Upper lobe of left lung (tissue), 6 donors: ENCODE data around the gene ZNF488. TPM values are rescaled to one million over a fixed set of nuclear protein-coding genes. Genes with fewer than 3 reads are reported as not detected.
A peak's percentile ranks its signal among the peaks of the same experiment; 100 is the strongest.

Source experiments
- ATAC-seq, 2 donors: fragments of 200-7000 bp; cut with Tn5 transposase; one replicate each; pipeline ENCODE4 v1.9.1; 2022; ENCODE audit warnings: mild to moderate bottlenecking in 2 of 2, moderate library complexity in 2 of 2; ENCODE audit not compliant: low FRiP score in 2 of 2
- DNase-seq, 2 donors: peaks; one replicate each; pipeline ENCODE4 v3.0.0-alpha.2; 2019 to 2020
- H3K27ac ChIP-seq, 4 donors: fragments of 200-600 bp; sonication (generic); one replicate each; pipeline ENCODE4 v1.5.1; 2016 to 2019
- H3K27me3 ChIP-seq, 4 donors: fragments of 200-600 bp; sonication (generic); one replicate each; pipeline ENCODE4 v1.5.1; 2017 to 2019
- H3K36me3 ChIP-seq, 4 donors: fragments of 200-600 bp; sonication (generic); one replicate each; pipeline ENCODE4 v1.5.1; 2016 to 2019
- H3K4me1 ChIP-seq, 4 donors: fragments of 200-600 bp; sonication (generic); one replicate each; pipeline ENCODE4 v1.5.1; 2018 to 2019
- H3K4me3 ChIP-seq, 4 donors: fragments of 200-600 bp; sonication (generic); one replicate each; pipeline ENCODE4 v1.5.1; 2017 to 2019; ENCODE audit warnings: mild to moderate bottlenecking in 2 of 4, moderate library complexity in 1 of 4
- H3K9me3 ChIP-seq, 4 donors: fragments of 200-600 bp; sonication (generic); one replicate each; pipeline ENCODE4 v1.5.1; 2018 to 2019
- EP300 ChIP-seq, 4 donors: sonication (generic); formaldehyde crosslinking; IDR thresholded peaks; one replicate each; pipeline ENCODE4 v1.5.1; 2017; ENCODE audit warnings: antibody characterized with exemption in 4 of 4, control low read depth in 2 of 4
- POLR2A ChIP-seq, 4 donors: fragments of 450-650 bp; IDR thresholded peaks; one replicate each; pipeline ENCODE4 v1.5.1; 2016 to 2017; ENCODE audit warnings: antibody characterized with exemption in 4 of 4, mild to moderate bottlenecking in 2 of 4
- POLR2AphosphoS5 ChIP-seq, 2 donors: sonication (generic); formaldehyde crosslinking; IDR thresholded peaks; one replicate each; pipeline ENCODE4 v1.5.1; 2017; ENCODE audit warnings: antibody characterized with exemption in 2 of 2
- WGBS, 2 donors: methylation state at CpG; one replicate each; pipeline ENCODE4 v1.1.5; 2017 to 2018; 5-methylcytosine and 5-hydroxymethylcytosine counted together
- total RNA-seq, 6 donors: library from RNA; depleted of rRNA in 4 of 6; stranded (reverse); fragments of >200 nt in 4 of 6; gene quantifications; one replicate each; pipeline versions ENCODE4 v1.1.0 to v1.2.1, GENCODE V29; 2016 to 2021
- TF ChIP-seq, protein P1 (sequence below), 6 experiments: fragments of 450-650 bp in 4 of 6; fragments of 200-600 bp in 2 of 6; sonication (generic) in 2 of 6; IDR thresholded peaks; one replicate each; pipeline ENCODE4 v1.5.1; 2016 to 2019; ENCODE audit warnings: antibody characterized with exemption in 6 of 6
- donor health status: DM: no; HTN: no; CAD: no; lungs with moderate emphysema.
- donor health status: DM: no; HTN: yes; CAD: no; lungs with severe emphysema.

Gene ZNF488
- total RNA-seq, 6 donors from 2014 or later: 0.15 to 0.66 (median 0.28) TPM; not detected in 2

DNA sequence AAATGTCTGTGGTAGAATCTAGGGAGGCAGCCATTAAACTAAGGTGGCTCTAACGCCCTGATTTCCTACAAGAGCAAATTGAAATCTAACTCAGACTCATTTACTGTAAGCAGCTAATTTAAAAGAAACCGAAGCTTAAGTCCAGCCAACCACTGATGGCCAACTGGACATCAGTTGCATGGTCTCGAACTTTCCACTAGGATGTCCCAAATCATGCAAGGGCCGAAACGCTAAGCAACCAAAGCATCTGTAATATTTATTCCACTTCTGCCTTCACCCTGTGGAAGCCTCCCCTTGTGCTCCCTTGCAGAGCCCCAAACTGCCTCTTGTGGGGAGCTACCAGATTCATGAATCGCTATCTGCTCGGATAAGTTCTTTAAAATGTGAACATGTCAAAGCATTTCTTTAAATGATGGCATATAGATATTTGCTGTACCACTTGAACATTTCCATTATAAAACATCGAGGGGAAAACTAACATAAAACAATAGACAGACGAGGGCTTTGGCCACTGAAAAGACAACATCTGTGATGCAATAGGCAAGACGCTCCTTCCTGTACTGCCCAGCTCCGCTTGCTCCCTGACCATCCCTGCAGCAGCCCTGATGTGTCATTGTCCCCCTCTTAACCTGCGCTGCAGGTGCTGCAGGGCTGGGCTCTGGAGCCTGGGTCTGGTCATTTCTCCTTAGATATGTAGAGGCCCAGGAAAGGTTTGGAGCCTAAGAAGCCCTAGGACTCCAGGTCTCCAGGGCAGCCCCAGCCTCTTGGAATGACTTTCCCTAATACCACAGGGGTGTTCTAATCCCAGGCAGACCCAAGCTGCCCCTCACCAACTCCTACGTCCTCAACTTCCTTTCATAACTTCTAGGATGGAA, 38.9 kb downstream of the ZNF488 start:
- Histone ChIP-seq H3K4me1 (peaks cover 0 to 5% (median 2%) of the 10 kb centered on the region in 4 donors), H3K9me3 (no peaks in the 10 kb centered on the region), H3K27me3 (no peaks in the 10 kb centered on the region), H3K4me3 (no peak overlapping the region), H3K36me3 (no peaks in the 10 kb centered on the region), H3K27ac (no peak overlapping the region)
- WGBS, 2 donors: 84 to 87% methylated on average over 13 of the region's 13 CpGs
- TF ChIP-seq EP300 (IDR thresholded peaks at IDR 0.05): no peak
- ATAC-seq (no peak), DNase-seq (peak in 1 of 2 donors; percentile 12)

DNA sequence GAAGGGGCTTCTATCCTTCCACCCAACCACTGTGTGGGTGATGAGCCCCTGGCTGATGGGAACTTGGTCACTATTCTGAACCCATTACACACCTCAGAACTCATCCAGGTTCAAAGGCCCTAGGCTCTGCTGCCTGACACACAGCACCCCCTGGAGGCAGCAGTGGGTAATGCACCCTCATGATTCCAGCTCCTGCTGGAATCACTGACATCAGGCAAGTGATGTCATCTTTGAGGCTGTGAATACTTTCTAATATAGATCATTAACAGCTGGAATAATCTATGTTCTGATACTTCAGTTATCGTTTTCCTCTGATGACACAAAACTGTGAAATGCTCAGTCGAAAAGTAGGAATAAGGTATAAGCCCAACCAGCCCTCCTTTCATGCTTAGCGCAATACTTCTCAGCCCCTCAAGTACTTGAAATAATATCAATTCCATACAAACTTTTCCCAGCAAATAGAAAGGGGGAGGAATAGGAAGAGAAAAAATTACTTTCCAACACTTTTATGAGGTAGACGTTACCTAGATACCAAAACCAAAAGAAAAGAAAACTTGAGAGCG, 43.4 kb downstream of the ZNF488 start:
- Histone ChIP-seq H3K27ac (no peak overlapping the region), H3K36me3 (no peaks in the 10 kb centered on the region), H3K4me3 (no peak overlapping the region), H3K4me1 (no peaks in the 10 kb centered on the region), H3K27me3 (no peaks in the 10 kb centered on the region), H3K9me3 (no peaks in the 10 kb centered on the region)
- TF ChIP-seq EP300 (IDR thresholded peaks at IDR 0.05): no peak
- TF ChIP-seq, protein P1, sequence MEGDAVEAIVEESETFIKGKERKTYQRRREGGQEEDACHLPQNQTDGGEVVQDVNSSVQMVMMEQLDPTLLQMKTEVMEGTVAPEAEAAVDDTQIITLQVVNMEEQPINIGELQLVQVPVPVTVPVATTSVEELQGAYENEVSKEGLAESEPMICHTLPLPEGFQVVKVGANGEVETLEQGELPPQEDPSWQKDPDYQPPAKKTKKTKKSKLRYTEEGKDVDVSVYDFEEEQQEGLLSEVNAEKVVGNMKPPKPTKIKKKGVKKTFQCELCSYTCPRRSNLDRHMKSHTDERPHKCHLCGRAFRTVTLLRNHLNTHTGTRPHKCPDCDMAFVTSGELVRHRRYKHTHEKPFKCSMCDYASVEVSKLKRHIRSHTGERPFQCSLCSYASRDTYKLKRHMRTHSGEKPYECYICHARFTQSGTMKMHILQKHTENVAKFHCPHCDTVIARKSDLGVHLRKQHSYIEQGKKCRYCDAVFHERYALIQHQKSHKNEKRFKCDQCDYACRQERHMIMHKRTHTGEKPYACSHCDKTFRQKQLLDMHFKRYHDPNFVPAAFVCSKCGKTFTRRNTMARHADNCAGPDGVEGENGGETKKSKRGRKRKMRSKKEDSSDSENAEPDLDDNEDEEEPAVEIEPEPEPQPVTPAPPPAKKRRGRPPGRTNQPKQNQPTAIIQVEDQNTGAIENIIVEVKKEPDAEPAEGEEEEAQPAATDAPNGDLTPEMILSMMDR (IDR thresholded peaks at IDR 0.05): peak; percentile 74 to 89 (median 78)
- peak; percentile 78 to 83 for ATAC-seq
- peak in 1 of 2 donors; percentile 50 for DNase-seq
- 69 to 72% methylated on average over 5 of the region's 5 CpGs for WGBS, 2 donors

DNA sequence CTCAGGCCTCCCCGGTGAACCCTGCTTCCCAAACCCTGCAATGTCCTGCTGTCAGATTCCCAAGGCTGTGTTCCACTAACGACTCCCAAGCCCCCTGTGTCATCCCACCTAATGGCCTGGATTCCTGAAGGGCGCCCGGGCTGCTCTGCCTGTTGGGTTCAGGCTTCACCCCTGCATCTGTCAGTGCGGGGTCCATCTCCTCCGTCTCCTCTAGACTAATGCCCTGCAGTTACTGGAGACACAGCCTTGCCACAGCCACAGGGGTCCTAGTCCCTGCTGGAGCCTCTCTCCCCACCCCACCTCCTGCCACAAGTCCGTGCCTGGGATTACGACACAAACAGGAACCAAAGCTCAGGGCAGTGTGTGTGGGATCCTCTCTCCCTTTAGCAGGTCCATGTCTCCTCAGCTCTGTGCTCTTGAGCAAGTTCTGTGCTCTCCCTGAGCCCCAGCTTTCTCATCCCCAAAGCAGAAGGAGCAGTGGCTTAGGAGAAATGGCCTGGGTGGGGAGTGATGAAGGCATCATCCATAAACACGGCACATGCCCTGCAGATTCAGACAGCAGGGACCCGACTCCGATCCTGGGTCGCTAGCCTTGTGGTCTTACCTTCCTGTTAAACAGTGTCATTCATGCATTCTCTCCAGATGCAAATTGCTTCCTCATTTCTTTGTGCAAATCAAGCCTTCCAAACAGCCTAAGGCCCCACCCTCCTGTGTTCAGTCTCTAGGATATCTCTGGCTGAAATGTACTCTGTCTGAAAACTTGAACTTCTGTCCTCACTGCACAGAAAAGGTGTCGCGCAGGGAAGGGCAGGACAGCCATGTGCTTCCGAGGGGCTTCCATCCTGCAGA, 44.1 kb downstream of the ZNF488 start:
- Histone ChIP-seq H3K36me3 (no peaks in the 10 kb centered on the region), H3K4me1 (no peaks in the 10 kb centered on the region), H3K9me3 (no peaks in the 10 kb centered on the region), H3K4me3 (no peak overlapping the region), H3K27ac (no peak overlapping the region), H3K27me3 (no peaks in the 10 kb centered on the region)
- DNase-seq: no peak
- WGBS, 2 donors: 60 to 78% methylated on average over 11 to 15 of the region's 15 CpGs
- TF ChIP-seq POLR2AphosphoS5 (IDR thresholded peaks at IDR 0.05) (no peak), POLR2A (IDR thresholded peaks at IDR 0.05) (no peak), EP300 (IDR thresholded peaks at IDR 0.05) (no peak)
- TF ChIP-seq, protein P1 (IDR thresholded peaks at IDR 0.05): no peak
- peak in 1 of 2 donors; percentile 34 for ATAC-seq

DNA sequence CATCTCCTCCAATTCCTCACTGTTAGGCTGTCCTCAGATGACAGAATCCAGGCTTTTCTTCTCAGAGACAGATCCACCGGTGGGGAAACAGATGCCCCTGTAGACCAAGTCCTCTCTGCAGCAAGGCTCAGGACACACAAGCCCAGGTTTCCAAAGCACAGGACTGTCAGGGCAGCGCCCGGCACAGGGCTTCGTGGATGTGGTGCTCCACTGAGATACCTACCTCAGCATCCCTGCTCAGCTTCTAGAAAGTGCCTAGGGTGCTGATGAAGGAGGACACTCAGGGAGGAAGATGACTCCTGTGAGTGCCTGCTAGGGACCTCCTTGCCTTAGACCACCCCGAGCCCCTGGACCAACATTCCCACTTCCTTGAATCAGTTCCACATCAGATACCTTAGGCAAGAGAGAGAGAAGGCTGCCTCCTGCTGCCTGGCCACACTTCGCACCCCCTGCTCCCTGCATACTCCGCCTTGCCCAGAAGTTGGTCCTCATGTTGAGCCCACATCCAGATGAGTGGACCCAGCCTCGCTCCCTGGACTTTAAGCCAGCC, 44.8 kb downstream of the ZNF488 start:
- ATAC-seq: no peak
- Histone ChIP-seq H3K36me3 (no peaks in the 10 kb centered on the region), H3K4me1 (no peaks in the 10 kb centered on the region), H3K9me3 (no peaks in the 10 kb centered on the region), H3K27ac (no peak overlapping the region), H3K4me3 (no peak overlapping the region), H3K27me3 (no peaks in the 10 kb centered on the region)
- DNase-seq: no peak
- WGBS, 2 donors: 91 to 92% methylated on average over 4 to 8 of the region's 8 CpGs
- TF ChIP-seq, protein P1 (IDR thresholded peaks at IDR 0.05): no peak
- TF ChIP-seq POLR2A (IDR thresholded peaks at IDR 0.05): no peak
- no peak for TF ChIP-seq EP300 (IDR thresholded peaks at IDR 0.05)
- TF ChIP-seq POLR2AphosphoS5 (IDR thresholded peaks at IDR 0.05): no peak

DNA sequence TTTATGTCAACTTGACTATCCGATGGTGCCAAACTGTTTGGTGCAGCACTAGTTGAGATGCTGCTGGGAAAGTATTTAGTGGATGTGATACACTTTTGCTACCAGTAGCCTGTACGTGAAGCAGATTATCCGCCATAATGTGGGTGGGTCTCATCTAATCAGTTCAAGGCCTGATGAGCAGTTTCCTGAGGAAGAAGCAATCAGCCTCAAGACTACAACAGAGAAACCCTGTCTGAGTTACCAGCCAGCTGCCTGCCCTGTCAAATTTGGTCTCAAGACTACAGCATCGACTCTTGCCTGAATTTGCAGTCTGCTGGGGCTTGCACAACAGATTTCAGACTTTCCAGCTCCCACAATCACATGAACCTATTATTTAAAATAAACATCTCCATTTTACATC, 46.8 kb downstream of the ZNF488 start:
- no peak for ATAC-seq
- DNase-seq: no peak
- WGBS, 2 donors: 68 to 73% methylated on average over 4 of the region's 4 CpGs
- no peaks in the 10 kb centered on the region for H3K9me3 ChIP-seq
- TF ChIP-seq POLR2A (IDR thresholded peaks at IDR 0.05) (no peak), POLR2AphosphoS5 (IDR thresholded peaks at IDR 0.05) (no peak), EP300 (IDR thresholded peaks at IDR 0.05) (no peak)
- TF ChIP-seq, protein P1 (IDR thresholded peaks at IDR 0.05): no peak
- H3K36me3 ChIP-seq: no peaks in the 10 kb centered on the region
- no peak overlapping the region for H3K4me3 ChIP-seq
- no peaks in the 10 kb centered on the region for H3K27me3 ChIP-seq
- H3K4me1 ChIP-seq: no peaks in the 10 kb centered on the region
- no peak overlapping the region for H3K27ac ChIP-seq
